ENCODE results near the gene MPRIP. TPM values are rescaled to one million over a fixed set of nuclear protein-coding genes. Genes with fewer than 3 reads are reported as not detected.
A peak's percentile ranks its signal among the peaks of the same experiment; 100 is the strongest.

MPRIP gene
- total and polyA plus RNA-seq, 2 experiments from 2014 or later = 80.4 to 172 TPM

DNA sequence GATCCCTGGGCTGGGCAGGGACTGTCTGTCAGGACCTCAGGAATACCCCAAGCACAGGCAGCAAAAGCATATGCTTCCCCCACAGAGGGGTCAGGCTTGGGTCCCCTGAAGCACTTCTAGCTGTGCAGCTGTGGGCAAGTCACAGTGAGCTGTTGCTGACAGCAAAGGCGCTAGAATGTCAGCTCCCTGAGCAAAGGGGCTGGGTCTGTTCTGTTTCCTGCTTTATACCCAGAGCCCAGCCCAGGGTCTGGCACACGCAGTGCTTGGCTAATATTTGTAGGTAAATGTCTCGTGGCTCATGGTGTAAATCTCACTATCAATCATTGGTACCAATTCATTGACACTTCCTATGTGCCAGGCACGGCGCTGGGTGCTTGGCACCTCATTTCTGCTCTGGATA is 16.6 kb upstream of the MPRIP start:
- Histone ChIP-seq H3K9me3 (ENCODE audit: low read depth) (no peaks in the 10 kb centered on the region), H3K27ac (peak overlapping the region; percentile 59), H3K36me3 (no peaks in the 10 kb centered on the region), H3K27me3 (no peaks in the 10 kb centered on the region), H3K4me1 (ENCODE audit: low read depth) (peaks cover 25% of the 10 kb centered on the region), H3K4me3 (no peak overlapping the region)
- TF ChIP-seq, protein P1, sequence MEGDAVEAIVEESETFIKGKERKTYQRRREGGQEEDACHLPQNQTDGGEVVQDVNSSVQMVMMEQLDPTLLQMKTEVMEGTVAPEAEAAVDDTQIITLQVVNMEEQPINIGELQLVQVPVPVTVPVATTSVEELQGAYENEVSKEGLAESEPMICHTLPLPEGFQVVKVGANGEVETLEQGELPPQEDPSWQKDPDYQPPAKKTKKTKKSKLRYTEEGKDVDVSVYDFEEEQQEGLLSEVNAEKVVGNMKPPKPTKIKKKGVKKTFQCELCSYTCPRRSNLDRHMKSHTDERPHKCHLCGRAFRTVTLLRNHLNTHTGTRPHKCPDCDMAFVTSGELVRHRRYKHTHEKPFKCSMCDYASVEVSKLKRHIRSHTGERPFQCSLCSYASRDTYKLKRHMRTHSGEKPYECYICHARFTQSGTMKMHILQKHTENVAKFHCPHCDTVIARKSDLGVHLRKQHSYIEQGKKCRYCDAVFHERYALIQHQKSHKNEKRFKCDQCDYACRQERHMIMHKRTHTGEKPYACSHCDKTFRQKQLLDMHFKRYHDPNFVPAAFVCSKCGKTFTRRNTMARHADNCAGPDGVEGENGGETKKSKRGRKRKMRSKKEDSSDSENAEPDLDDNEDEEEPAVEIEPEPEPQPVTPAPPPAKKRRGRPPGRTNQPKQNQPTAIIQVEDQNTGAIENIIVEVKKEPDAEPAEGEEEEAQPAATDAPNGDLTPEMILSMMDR (IDR thresholded peaks at IDR 0.05; ENCODE audit: low read depth, low read length) = no peak
- DNase-seq (ENCODE audit: low read depth in 1 of 2, low spot score in 1 of 2) = peak in 1 of 2 donors; percentile 73

DNA sequence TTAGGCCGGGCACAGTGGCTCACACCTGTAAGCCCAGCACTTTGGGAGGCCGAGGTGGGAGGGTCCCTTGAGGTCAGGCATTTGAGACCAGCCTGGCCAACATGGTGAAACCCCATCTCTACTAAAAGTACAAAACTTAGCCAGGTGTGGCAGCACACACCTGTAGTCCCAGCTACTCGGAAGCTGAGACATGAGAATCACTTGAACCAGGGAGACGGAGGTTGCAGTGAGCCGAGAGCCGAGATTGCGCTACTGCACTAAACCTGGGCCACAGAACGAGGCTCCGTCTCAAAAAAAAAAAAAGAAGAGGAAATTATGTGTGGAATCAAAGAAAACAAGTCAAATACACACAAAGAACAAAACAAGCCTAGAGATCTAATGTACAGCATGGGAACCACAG is 16.1 kb upstream of the MPRIP start:
- Histone ChIP-seq H3K27me3 (no peaks in the 10 kb centered on the region), H3K4me1 (ENCODE audit: low read depth) (peaks cover 20% of the 10 kb centered on the region), H3K4me3 (no peak overlapping the region), H3K9me3 (ENCODE audit: low read depth) (no peaks in the 10 kb centered on the region), H3K27ac (peak overlapping the region; percentile 44), H3K36me3 (no peaks in the 10 kb centered on the region)
- TF ChIP-seq, protein P1 (IDR thresholded peaks at IDR 0.05; ENCODE audit: low read depth, low read length) = no peak
- DNase-seq (ENCODE audit: low read depth in 1 of 2, low spot score in 1 of 2) = no peak

DNA sequence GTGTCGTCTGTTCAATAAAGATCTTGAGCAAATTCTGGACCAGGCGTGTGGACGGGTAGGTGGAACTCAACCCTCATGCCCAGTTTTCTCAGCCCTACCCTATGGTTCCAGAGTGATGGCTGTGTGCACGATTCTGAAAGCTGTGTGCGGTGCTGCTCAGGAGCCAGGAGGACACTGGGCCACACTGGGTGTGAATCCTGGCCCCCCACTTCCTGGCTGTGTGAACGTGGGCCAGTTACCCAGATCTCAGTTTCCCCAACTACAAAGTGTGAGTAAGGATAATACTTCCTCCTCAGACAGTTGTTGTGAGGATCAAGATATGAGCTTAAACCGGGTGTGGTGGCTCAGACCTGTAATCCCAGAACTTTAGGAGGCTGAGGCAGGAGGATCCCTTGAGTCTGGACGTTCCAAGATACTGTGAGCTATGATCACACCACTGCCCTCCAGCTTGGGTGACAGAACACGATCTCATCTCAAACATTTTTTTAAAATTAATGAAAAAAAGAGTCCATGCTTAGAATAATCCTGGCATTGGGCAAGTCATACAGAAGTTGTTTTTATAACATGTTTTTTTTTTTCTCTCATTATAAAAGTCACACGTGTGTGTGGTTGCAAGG is 14.7 kb upstream of the MPRIP start:
- TF ChIP-seq, protein P1 (IDR thresholded peaks at IDR 0.05; ENCODE audit: low read depth, low read length) = no peak
- H3K27ac ChIP-seq = no peak overlapping the region
- H3K27me3 ChIP-seq = no peaks in the 10 kb centered on the region

DNA sequence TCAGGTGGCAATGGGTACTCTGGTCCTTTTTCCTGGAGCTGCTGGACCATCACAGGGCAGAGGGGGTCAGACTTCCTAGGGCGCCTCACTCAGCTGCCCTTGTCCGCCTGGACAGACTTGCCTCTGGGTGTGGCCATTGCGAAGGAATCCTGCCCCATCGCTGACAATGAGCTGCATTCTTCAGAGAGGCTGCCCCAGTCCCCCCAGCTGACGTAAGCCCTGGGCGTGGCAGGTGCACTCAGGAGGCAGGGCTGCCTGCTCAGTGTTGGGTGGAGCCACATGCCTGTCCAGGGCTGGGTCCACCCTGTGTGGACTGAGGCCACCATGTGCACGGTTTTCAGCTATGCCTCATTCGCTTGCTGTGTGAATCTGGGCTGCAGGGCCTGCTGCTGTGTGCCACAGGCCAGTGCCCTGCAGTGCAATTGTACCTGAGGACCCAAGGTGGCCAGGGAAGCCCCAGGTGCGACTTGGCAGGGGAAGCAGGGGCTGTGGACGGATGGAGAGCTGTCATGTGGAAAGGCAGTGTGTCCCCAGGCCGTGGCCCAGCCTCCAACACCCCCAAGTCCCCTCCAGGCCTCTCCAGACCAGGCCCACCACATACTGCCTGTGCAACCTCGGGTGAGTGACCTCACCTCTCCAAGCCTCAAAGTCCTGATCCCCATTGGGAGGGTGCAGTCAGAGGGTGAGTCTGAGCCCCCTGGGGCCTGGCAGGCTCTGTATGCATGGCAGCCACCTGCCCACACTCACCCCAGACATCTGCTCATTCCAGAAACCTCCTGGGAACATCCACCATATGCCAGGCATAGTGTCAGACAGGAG is 14.0 kb upstream of the MPRIP start:
- H3K27ac ChIP-seq = no peak overlapping the region
- H3K9me3 ChIP-seq (ENCODE audit: low read depth) = no peaks in the 10 kb centered on the region
- TF ChIP-seq, protein P1 (IDR thresholded peaks at IDR 0.05; ENCODE audit: low read depth, low read length) = no peak
- H3K4me1 ChIP-seq (ENCODE audit: low read depth) = peaks cover 19% of the 10 kb centered on the region
- H3K36me3 ChIP-seq = no peaks in the 10 kb centered on the region
- no peak overlapping the region for H3K4me3 ChIP-seq
- no peaks in the 10 kb centered on the region for H3K27me3 ChIP-seq
- peak in 1 of 2 donors; percentile 75 for DNase-seq (ENCODE audit: low read depth in 1 of 2, low spot score in 1 of 2)

More for the DNA sequence above, 14.7 kb upstream of the MPRIP start:
- Histone ChIP-seq H3K4me3 (no peak overlapping the region), H3K36me3 (no peaks in the 10 kb centered on the region), H3K9me3 (ENCODE audit: low read depth) (no peaks in the 10 kb centered on the region), H3K4me1 (ENCODE audit: low read depth) (peaks cover 19% of the 10 kb centered on the region)
- DNase-seq (ENCODE audit: low read depth in 1 of 2, low spot score in 1 of 2) = no peak

DNA sequence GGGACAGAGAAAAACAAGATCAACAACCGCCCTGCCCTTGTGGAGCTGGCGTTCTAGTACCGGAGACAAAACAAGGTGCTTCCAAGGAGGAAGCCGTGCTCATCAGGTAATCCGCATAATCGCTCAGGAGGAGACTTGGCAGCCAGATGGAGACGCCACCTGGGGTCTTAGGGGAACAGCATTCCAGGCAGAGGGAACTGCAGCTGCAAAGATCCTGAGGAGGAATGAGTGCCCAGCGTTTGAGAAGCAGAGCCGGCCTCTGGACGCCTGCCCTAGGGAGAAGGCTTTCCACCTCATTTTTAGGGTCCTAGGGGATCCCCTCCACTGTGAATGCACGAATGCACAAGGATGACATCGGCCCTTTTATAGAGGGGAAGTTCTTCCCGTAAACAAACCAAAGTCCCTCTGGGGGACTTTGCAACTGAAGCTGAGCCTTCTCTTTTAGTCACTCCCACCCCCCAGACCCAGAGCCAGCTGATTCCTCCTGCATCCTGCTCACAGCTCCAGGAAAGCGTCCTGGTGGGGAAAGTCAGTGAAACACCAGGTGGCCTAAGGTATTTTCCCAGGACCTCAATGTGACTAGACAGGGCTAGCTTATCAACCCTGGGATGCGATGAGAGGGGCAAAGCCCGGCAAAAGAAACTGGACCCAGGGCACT is 13.2 kb upstream of the MPRIP start:
- no peak for DNase-seq (ENCODE audit: low read depth in 1 of 2, low spot score in 1 of 2)
- H3K4me1 ChIP-seq (ENCODE audit: low read depth) = peaks cover 19% of the 10 kb centered on the region
- H3K27me3 ChIP-seq = no peaks in the 10 kb centered on the region
- H3K9me3 ChIP-seq (ENCODE audit: low read depth) = no peaks in the 10 kb centered on the region
- no peak overlapping the region for H3K4me3 ChIP-seq
- no peak overlapping the region for H3K27ac ChIP-seq
- no peaks in the 10 kb centered on the region for H3K36me3 ChIP-seq
- TF ChIP-seq, protein P1 (IDR thresholded peaks at IDR 0.05; ENCODE audit: low read depth, low read length) = no peak
